HG02571 (cell line): ENCODE data around the gene MMP17.

Experiments used
- ATAC-seq: cut with Tn5 transposase; IDR thresholded peaks from one replicate; pipeline ENCODE4 v1.9.1; 2021; ENCODE audit warnings: mild to moderate bottlenecking, moderate library complexity; ENCODE audit not compliant: unreplicated experiment

The MMP17 gene

DNA sequence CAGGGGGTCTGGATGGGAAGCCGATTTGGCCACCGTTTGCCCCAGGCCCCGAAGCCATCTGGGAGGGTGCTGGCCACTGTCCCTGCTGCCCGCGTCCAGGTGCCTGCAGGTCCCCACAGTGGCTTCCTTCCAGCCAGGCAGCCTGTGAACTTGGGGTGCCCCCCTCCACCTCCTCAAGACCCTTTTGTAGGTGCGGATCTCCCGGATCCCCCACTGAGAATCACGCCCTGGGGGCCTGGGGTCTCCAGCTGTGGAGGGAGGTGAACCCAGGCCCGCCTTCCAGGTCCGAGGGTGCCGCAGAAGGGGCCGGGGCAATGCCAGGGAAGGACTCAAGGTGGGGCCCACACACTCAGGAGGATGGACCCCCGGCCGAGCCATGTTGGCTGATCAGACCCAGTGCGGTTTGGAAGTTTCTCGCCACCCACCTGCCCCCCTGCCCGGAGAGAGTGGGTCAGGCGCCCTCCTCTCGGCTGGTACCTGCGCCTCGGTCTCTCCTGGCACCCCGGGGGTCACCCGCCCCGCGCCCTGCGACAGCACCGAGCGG lies 1.7 kb downstream of the MMP17 start:
- no peak for ATAC-seq

DNA sequence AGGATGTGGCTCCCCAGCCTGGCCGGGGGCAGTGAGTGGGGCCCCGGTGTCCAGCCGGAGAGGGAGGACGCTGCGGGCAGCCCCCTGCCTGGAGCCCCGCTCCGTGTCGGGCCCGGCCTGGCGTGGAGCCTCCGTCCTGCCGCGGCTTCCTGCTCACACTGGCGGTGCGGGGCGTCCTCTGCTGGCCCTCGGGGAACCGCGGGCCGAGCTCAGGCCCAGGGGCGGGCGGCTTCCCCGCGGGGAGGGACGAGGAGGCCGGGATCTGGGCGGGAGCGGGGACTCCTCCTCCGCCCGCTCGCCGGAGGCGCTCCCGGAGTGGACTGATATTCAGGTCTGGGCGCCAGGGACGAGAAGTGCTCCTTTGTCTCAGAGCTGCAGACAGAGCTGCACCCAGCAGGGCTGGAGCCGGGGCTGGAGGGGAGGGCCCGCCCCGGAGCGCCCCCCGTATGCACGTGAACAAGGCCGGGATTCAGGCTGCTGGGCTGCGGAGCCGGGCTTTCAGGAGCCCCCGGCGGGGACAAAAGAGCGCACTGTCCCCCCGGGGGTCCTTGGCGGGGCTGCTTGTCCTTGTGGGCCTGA lies 2.2 kb downstream of the MMP17 start:
- ATAC-seq: no peak

DNA sequence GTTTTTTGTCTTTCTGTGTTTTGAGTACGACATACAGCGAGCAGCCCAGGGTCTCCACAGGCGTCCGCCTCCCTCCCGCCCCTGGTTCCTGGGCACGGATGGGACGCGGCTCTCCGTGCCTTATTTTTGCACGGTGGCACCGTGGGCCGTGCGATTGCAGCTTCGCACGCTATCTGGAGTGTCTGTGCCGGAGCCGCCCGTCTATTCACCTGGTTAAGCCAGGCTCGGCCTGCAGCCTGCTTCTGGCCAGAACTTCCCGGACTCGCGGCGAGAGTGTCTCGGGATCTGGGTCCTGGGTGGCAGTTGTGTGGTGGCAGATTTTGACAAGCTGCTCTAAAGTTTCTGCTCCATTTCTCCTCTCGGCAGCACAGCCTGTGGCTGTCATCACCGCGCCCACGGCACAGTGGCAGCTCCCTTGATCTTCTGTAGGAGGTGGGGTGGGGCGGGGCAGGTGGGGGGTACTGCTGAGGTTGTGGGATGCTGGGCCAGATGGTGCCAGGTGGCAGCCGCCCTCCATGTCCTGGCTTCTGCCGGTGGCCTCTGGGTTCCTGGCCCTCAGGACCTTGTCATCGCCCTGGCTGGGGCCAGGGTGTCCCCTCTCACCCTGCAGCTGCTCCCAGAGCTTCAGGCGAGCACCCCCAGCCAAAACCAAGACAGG lies 2.9 kb downstream of the MMP17 start:
- ATAC-seq: no peak

DNA sequence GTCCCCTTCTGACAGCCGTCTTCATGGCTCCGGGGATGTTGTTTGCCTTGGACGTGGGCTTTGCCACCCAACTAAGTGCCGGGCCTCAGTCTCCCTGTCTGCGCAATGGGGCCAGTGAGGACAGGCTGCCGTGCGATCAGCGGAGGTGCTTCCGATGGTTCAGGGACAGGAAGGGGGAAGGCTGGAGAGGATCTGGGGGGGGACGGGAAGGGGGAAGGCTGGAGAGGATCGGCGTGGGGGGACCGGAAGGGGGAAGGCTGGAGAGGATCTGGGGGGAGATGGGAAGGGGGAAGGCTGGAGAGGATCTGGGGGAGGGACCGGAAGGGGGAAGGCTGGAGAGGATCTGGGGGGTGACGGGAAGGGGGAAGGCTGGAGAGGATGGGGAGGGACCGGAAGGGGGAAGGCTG lies 3.4 kb downstream of the MMP17 start:
- no peak for ATAC-seq

DNA sequence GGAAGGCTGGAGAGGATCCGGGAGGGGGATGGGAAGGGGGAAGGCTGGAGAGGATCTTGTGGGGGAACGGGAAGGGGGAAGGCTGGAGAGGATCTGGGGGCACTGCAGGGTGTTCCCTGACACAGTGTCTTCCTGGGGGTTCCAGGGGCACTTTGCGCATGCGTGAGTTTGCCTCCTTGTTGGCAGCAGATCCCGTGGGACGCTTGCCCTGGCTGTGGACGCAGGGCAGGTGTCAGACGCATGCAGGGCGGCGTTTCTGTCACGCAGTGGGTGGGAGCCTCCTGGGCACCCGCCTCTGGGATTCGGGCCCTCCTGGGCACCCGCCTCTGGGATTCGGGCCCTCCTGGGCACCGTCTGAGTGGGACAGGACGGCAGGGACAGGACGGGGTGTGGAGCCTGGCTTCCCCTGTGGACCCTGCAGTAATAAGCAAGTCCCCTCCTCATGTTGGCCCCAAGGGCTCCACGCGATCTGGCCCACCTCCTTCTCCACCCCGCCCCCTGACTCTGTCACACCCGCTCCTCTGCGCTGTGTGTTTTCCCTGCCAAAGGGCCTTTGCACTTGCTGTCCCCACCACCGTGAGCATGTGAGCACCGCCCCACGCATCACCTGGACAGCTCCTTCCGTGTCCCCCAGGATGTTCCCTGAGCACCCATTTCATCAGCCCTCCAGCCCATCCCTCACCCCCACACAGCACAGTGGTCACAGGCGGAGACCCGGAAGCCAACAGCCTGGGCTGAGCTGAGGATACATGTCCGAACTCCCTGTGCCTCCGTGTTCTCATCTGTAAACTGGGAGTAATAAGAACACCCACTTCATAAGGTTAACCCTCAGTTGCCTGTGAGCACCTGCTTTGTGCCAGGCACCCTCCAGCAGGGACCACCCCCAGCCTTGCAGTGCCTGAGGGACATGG lies 4.4 kb downstream of the MMP17 start:
- no peak for ATAC-seq

DNA sequence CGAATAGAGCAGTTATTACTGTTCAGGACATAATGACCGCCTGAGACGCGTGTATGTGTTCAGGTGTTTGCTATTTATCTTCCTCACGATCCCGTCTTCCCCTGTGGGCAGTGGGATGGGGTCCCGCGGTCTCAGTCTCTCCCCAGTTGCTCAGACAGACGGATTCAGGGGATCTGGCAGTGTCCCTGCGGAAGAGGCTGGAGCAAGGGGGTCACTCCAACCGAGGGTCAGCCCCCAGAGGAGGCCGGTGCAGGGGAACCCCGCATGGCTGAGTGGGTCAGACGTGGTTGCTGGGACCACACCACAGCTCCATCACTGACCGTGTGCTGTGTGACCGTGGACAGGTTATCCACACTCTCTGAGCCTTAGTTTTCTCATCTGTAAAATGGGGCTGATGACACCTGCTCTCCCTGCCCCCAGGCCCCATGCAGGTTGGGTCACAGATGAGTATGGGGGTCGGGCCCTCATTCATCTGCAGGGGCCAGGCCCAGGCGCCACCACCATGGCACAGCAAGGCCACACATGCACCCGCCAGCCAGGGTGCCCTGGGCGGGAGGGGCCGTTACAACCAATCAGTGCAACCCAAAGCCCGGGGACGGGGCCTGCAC lies 5.2 kb downstream of the MMP17 start:
- no peak for ATAC-seq

DNA sequence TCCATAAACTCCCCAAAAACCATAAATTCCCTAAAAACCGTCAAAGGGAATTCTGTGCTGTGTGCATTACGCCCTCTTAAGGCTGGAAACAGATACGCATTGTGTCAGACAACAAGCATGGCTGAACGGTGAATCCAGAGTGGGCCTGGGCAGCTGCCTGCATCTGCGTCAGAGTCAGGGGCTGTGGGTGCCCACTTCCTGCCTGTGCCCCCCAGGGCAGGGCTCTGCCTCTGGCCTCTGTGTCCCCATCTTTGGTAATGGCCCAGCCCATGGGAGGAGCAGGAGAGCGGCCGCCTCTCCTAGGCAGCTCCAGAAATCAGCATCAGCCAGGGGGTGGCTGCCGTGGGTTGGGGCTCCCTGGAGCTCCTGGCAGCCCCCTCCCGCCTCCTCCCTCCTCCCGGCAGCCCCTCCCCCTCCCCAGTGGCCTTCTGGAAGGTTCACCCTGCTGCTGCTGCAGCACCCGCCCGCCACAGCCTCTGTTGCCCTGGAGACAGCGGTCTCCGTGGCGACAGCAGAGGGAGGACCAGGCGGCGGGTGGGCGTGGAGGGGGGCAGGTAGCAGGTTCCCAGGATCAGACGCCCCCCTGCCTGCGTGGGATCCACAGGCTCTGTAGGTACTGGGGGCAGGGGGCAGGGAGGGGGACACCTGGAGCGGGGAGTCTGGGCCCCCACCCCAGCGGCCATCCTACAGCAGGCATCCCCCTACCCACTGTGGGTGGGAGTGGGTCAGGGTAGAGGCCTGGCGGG lies 5.9 kb downstream of the MMP17 start:
- ATAC-seq: no peak

DNA sequence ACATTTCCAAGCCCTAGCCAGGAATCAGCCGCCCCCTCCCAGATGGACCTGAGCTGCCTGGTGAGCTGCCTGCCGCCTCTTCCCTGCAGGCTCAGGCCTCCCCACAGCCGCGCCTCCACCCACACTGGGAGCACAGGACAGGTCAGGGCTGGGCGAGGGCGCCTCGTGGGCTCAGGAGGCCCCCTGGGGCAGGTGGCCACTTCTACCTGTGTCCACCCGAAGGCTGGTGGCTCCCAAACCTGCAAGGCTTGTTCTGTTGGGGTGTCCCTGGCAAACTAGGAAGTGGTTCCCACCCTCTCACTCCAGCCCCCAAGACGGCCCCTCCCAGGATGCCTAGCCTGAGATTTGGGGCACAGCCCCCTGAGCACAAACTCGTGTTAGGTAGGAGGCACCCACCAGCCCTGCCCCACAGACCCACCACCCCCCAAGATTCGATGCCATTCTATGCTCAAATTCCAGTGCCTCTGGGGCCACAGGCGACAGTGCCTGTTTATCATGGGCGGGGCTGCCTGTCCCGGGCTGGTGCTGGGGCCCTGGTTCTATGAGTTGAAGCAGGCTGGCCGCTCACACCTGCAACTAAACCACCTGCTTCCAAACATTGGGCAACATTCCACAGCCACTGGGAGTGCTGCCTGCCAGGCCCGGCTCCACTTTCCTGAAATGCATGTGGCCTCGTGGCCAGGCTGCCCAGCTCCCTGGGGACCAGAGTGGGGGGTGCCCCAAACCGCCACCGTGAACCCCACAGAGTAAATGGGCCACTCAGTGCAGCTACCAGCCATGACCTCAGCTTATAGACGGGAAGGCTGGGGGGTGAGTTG lies 6.8 kb downstream of the MMP17 start:
- ATAC-seq: no peak

DNA sequence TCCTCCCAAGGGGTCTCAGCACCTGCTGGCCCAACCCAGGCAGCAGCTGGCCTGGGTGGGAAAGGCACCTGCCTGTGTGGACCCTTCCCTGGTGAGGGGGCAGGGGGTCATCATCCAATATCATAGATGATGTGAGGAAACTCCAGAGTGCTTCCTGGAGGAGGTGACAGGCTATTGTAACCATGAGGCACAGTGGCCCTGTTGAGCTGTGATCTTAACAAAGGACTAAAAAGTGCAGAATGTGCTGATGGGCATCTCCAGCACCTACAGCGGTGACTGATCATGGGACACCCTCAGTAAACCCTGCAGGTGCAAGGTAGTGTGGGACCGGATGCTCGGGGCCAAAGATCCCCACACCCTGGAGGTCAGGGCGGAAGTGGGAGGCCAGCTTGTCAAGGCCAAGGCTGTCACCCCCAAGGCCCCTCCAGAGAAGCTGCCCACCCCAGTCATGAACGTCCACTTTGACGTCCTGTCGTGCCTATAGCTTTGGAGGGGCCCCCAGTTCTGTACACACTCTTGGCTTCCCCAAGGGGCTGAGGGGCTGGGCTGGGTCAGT lies 7.5 kb downstream of the MMP17 start:
- no peak for ATAC-seq

DNA sequence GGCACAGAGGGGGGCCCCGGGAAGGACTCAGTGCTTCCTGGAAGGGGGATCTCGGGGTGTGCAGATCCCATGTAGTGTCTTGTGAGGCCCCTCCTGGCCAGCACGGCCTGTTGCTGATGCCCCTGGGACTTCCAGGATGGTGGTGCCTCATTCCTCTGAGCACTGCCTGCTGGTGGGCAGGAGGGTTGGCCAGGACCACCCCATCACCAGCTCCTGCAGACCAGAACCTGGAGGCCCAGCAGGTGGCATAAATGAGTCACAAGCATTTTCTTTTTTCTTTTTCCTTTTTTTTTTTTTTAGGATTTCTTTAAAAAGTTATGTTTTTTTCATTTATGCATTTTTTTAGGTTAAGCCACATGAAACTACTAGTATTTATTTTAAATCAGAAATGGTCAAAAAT lies 8.0 kb downstream of the MMP17 start:
- ATAC-seq: no peak

DNA sequence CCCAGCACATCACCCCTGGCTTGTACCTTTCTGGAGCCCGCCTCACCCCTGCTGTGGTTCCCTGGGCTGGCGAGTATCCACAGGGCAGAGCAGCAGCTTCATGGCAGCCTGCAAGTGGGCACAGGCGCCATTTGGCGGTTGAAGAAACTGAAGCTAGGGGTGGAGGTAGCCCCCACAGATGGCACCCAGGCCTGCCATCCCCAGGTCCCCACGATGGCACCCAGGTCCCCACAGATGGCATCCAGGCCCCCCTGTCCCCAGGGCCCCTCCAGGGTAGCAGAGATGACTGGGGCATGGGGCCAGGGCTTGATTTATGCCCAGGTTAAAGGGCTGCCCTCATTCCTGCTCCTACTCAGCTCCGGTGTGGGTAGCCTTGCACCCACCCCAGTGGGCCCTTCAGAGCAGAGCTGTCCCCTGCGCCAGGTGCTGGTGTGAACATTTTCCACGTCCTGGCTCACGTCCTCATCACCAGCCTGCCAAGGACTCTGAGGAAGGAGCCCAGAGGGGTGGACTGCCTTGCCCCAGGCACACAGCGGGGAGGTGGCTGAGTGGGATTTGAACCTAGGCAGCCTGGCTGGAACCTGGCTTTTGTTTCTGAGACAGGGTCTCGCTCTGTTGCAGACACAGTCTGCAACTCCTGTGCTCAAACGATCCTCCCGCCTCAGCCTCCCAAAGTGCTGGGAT lies 8.7 kb downstream of the MMP17 start:
- no peak for ATAC-seq

DNA sequence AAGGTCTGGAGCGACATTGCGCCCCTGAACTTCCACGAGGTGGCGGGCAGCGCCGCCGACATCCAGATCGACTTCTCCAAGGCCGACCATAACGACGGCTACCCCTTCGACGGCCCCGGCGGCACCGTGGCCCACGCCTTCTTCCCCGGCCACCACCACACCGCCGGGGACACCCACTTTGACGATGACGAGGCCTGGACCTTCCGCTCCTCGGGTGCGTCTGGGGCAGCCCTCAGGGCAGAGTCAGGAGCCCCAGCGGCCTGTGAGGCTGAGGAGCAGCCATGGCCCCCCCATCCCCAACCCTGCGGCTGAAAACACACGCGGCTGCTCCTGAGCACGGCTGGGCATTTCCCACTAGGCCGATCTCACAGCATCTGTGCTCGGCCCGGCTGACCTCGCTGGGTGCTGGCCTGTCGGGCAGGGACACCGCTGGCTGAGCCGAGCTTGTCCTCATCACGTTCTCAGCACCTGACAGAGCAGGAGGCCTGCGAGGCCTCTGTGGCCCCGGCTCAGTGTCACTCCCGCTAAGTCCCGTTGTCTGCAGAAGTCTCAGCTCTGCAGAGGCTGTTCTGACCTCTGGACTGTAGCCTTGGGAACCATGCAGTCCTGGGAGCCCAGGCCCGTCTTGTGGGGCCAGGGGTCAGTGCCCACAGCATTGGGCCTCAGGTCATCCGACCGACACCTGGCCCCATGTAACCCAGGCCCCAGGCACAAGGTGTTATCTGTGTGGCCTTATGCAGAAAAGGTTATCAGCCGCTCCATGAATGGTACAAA lies 12.6 kb downstream of the MMP17 start:
- ATAC-seq: no peak

DNA sequence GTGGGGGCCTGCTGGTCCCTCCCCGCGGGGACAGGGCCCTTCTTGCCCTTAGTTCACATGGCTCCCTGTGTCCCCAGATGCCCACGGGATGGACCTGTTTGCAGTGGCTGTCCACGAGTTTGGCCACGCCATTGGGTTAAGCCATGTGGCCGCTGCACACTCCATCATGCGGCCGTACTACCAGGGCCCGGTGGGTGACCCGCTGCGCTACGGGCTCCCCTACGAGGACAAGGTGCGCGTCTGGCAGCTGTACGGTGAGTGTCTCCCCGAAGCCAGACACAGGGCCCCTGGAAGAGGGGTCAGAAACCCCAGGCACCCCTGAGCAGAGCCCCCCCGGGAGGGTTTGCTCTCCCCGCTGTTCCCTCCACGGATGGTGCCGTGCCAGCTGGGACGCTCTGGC lies 13.4 kb downstream of the MMP17 start:
- ATAC-seq: no peak

DNA sequence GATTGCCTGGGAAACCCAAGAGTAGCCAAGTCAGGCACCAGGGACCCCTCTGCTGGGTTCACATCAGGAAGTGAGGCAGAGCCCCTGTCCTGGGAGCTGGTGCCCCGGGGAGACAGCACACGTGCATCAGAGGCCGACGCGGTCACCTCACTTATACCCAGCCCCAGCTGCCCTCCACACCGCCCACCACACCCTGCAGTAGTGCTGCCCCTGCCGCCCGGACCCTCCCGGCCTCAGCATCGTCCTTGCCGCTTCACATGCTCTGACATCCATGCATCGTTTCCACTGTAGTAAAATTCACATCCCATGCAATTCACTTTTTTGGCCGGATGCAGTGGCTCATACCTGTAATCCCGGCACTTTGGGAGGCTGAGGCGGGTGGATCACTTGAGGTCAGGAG lies 14.0 kb downstream of the MMP17 start:
- no peak for ATAC-seq

DNA sequence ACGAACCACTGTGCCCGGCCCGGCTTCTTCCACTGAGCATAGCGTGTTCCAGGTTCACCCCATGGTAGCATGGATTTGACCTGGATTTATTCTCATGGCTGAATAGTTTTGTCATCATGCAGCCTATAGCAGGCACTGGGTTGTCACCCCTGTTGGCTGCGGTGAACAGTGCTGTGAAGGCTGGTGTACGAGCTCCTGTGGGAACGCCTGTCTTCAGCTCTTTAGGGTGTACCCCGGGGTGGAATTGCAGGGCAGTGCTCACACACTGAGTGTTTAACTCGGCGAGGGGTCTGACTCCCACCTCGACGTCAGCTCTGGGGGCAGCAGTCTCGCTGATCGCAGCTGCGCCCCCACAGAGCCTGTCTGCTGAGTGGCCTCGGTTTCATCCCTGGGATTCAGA lies 15.3 kb downstream of the MMP17 start:
- no peak for ATAC-seq

DNA sequence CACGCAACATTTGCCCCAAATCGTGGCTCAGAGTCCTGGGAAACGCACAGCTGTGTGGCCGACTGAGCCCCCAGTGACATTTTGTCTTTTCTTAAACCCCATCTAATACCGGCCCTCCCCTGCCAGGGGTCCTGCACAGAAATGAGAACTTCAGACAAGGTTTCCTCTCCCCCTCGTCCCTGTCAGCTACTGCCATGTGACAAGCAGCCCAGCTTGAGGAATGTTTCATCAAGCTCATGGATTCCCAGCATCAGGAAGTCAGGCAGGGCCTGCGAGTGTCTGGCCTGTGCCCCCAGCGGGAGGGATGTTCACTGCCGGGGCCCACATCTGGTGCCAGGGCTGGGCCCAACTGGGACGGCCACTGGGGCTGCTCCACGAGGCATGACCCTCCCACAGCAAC lies 15.9 kb downstream of the MMP17 start:
- no peak for ATAC-seq

DNA sequence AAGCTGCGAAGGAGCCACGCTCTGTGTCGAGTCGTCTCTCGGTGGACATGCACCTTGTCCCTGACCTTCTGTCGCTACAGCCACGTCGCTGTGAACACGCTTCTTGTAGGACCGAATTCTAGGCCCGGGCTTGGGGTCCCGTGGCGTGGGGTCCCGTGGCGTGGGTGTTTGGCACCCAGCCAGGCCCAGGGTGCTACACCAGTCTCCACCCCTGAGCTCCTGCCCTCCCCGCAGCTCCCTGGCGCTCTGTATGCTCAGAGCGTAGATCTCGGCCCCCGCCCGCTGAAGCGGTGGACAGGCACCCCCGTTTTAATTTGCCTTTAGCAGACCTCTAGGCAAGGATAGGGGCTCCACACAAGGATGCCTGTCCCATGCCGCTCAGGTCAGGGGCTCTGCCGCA lies 16.5 kb downstream of the MMP17 start:
- ATAC-seq: no peak

DNA sequence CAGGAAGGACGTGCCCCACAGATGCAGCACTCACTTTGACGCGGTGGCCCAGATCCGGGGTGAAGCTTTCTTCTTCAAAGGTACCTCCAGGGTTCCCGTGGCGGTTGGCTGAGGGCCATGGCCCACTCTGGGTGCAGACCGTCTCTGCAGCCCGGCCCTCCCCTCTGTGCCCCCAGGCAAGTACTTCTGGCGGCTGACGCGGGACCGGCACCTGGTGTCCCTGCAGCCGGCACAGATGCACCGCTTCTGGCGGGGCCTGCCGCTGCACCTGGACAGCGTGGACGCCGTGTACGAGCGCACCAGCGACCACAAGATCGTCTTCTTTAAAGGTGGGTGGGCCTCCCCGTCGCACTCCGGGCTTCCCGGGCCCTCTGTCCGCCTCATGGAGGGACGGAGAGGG lies 16.9 kb downstream of the MMP17 start:
- ATAC-seq: no peak
